GM13977 (cell line): ENCODE measurements around the gene POU3F2.

Source experiments
- DNase-seq: peaks from one replicate; pipeline ENCODE4 v3.0.0; 2012; ENCODE audit warnings: low spot score
- in situ Hi-C: fragments of 300-500 bp; cut with MboI; formaldehyde crosslinking; loops from one replicate; pipeline ENCODE4 v1.12.0; 2022; ENCODE audit warnings: low sequenced_read_pairs, low pct_unique_long_range_greater_than_20kb, mixed read lengths, inconsistent platforms; ENCODE audit not compliant: unreplicated experiment
- TF ChIP-seq, protein P1 (sequence below): IDR thresholded peaks from 2 replicates; pipeline ENCODE4 v1.5.1; 2012; ENCODE audit warnings: mild to moderate bottlenecking, control low read depth; ENCODE audit not compliant: insufficient read depth; ENCODE audit errors: extremely low read depth, missing control alignments

The POU3F2 gene

DNA sequence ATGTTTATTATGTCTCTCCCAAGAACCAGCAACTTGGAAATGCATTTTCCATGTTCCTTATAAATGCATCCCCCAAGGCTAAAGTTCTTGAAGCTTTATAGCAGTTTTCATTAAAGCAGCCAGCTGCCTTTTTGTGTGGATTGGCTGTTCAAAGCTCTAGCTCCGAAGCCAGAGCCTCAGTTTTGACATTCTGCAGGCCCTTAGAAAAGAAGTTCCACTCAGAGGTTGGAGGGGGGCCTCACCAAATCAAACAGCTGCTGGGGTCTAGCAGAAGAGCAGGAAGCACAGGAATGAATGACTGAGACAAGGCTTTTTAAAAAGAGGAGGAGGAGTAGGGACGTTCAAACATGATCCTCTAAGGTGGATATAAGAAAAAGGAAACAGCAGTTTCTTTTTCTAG is 4.2 kb upstream of the POU3F2 start:
- TF ChIP-seq, protein P1, sequence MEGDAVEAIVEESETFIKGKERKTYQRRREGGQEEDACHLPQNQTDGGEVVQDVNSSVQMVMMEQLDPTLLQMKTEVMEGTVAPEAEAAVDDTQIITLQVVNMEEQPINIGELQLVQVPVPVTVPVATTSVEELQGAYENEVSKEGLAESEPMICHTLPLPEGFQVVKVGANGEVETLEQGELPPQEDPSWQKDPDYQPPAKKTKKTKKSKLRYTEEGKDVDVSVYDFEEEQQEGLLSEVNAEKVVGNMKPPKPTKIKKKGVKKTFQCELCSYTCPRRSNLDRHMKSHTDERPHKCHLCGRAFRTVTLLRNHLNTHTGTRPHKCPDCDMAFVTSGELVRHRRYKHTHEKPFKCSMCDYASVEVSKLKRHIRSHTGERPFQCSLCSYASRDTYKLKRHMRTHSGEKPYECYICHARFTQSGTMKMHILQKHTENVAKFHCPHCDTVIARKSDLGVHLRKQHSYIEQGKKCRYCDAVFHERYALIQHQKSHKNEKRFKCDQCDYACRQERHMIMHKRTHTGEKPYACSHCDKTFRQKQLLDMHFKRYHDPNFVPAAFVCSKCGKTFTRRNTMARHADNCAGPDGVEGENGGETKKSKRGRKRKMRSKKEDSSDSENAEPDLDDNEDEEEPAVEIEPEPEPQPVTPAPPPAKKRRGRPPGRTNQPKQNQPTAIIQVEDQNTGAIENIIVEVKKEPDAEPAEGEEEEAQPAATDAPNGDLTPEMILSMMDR: no peak
- DNase-seq: no peak
- in situ Hi-C loops: loop anchor here (25.0 kb wide), 2 partner anchors 782 to 1632 kb away; partner anchors contain the start of genes PRDM13 and SIM1

DNA sequence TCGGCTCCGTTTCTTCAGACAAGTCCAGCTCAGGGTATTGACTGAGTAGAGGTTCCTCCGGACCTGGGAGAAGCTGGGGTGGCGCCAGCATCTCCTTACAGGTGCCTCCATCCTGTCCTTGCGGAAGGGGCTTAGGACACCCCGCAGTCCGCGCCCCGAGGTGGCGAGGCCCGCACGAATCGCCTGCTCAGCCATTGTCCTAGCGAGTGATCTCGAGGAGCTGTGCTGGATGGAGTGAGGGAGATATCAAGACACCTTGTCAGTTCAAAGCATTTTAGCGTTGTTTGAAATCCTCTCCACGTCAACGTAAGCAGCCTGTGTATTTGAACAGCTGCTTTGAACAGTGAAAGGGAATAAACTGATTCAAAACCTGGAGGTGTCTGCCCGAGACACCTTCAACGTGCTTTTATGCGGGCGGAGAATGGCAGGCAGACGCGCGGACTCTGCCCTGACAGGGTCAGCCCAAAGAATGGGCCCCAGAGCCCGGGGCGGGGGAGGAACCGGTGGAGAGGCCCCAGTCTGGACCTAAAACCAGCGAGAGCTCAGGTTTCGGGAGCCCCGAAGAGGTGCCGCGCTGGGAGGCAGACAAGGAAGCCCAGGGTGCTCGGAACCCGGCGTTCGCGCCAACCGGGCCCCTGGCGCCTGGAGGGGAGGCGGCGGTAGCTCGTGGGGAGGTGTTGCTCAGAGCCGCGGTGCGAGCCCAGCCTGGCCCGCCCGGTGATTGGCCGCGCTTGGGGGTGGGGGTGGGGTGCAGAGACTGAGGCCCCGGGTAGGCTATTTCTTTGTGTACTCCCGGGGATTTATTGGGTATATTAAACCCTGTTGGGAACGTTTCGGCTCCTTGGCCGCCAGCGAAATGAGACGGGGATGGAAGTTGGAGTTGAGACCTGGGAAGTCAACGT is 3.1 kb upstream of the POU3F2 start:
- no peak for DNase-seq
- TF ChIP-seq, protein P1: no peak
- in situ Hi-C loops: loop anchor here (25.0 kb wide), 2 partner anchors 781 to 1631 kb away; partner anchors contain the start of genes PRDM13 and SIM1

DNA sequence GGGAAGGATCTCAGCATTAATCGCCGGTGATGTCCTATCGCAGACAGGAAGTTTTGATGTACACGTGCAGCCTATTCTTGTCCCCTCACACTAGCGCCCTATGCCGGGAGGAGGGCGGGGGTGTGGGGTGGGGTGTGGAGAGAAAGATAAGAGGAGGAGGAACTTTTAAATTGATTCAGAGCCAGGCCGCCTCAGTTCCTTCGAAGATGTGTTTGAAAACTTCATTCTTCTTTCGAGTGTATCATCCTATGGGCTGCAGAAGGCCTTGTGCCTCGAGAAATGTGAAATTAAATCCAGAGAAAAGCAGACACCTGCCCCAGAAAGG is 2.5 kb upstream of the POU3F2 start:
- TF ChIP-seq, protein P1: no peak
- DNase-seq: no peak
- in situ Hi-C loops: loop anchor here (25.0 kb wide), 2 partner anchors 780 to 1630 kb away; partner anchors contain the start of genes PRDM13 and SIM1

DNA sequence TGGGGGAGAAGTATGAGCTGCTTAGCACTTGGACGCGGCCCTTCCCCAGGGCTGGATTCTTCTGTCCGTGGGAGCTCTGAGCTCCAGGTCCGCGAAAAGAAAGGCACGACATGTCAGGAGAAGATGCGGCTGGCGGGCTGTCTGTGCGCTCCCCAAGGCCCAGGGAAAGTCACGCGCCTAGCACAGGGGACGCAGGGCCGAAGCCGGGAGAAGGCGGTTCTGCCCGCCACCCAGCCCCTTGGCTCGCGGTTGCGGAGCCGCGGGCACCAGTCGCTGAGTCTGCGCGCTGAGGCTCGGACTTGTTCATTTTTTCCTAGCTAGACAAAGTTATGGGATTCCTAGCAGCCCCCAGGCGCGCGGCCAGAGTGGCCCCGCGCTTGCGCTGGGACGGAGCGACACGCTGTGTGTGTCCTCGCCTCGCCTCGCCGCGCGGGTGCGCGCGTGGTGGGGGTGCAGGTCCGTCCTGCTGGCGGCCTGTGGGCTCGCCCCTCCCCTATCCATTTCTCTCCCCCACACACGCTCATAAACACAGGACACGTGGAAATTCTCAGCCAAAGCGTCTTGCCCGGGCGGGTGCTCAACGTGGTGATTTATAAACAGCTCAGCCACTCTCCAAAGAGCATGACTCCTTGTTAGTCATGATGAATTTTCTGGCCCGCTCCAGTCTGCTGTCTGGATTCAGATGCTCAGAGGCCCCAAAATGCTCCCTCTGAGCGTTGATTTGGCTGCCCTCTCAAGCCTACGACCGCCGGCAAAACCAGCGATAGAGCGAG is 1.9 kb upstream of the POU3F2 start:
- in situ Hi-C loops: loop anchor here (25.0 kb wide), 2 partner anchors 780 to 1630 kb away; partner anchors contain the start of genes PRDM13 and SIM1
- TF ChIP-seq, protein P1: no peak
- DNase-seq: peak; percentile 47

DNA sequence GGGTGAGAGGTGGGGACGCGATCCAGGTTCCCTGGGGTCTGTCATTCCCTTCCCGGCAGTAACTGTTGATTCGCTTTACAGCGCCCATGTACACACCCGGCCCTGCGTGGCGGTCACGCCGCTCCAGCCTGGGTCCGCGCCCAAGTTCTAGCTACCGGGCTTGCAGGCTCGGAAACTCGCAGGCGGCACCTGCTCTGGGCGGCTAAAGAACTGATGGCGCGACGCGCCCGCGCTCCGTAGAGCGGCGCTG is 1.4 kb upstream of the POU3F2 start:
- TF ChIP-seq, protein P1: peak; percentile 15
- no peak for DNase-seq
- in situ Hi-C loops: loop anchor here (25.0 kb wide), 2 partner anchors 779 to 1629 kb away; partner anchors contain the start of genes PRDM13 and SIM1

DNA sequence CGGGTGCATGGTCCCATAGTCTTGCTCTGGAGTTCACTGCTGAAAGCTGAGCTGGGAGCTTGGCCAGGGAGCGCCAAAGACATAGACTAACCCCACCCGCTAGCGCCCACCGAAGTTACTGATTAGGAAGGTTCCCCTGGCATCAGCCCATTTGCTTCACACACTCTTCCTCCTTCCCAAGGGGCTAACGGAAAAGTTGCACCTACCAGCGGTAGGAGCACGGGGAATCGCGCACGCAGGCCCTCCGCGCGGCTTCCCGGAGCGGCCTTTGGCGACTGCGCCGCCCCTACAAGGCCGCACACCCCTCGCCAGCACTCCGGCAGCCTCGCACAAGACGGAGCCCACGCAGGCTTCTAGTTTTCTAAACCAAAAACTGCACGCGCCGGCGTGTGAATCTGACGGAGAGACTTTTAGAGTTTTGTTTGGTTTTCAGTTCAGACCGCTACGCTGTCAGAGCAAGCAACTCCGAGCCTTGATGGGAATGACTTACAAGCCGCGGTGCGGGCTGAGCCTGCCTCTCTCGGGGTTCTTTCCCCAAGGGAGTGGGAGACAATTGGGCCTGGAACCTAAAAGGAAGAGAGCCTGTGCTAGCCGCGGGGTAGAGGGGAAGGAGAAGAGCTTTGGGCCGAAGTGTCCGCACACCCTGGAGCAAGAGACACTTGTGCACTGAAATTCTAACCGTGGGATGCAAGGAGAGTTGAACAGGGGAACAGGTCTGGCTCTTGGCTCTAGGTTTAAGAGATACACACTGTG is 891 bp upstream of the POU3F2 start:
- peak; percentile 62 for DNase-seq
- TF ChIP-seq, protein P1: no peak
- in situ Hi-C loops: loop anchor here (25.0 kb wide), 2 partner anchors 779 to 1629 kb away; partner anchors contain the start of genes PRDM13 and SIM1
